DOHH2 (cell line): ENCODE measurements around the gene ATP11A.

ENCODE experiments used
- H3F3A ChIP-seq: fragments of 200-600 bp; sonication (generic), shearing (Covaris generic); 2 replicates; pipeline ENCODE4 v1.6.0; 2016; ENCODE audit warnings: antibody characterized with exemption, mild to moderate bottlenecking; ENCODE audit not compliant: control insufficient read depth, insufficient read depth
- H3K27ac ChIP-seq: fragments of 200-600 bp; sonication (generic); 2 replicates; pipeline ENCODE4 v1.5.1; 2014; ENCODE audit warnings: low read depth, mild to moderate bottlenecking, low read length, moderate library complexity
- H3K27me3 ChIP-seq: fragments of 200-600 bp; sonication (generic); 2 replicates; pipeline ENCODE4 v1.6.1; 2014; ENCODE audit warnings: mild to moderate bottlenecking, low read length, mixed read lengths; ENCODE audit not compliant: control insufficient read depth
- H3K36me3 ChIP-seq: fragments of 200-600 bp; sonication (generic); 2 replicates; pipeline ENCODE4 v1.6.1; 2014; ENCODE audit warnings: mild to moderate bottlenecking, low read length, moderate library complexity, mixed read lengths; ENCODE audit not compliant: control insufficient read depth
- H3K4me1 ChIP-seq: fragments of 200-600 bp; sonication (generic); 2 replicates; pipeline ENCODE4 v1.6.1; 2014; ENCODE audit warnings: mild to moderate bottlenecking, low read length, mixed read lengths; ENCODE audit not compliant: control insufficient read depth
- H3K4me2 ChIP-seq: fragments of 200-600 bp; sonication (generic); 2 replicates; pipeline ENCODE4 v1.6.0; 2014; ENCODE audit warnings: mild to moderate bottlenecking, low read length, moderate library complexity
- H3K4me3 ChIP-seq: fragments of 200-600 bp; sonication (generic); 2 replicates; pipeline ENCODE4 v1.5.1; 2014; ENCODE audit warnings: mild to moderate bottlenecking, low read length, mixed read lengths
- H3K79me2 ChIP-seq: fragments of 200-600 bp; sonication (generic); 2 replicates; pipeline ENCODE4 v1.6.1; 2014; ENCODE audit warnings: mild to moderate bottlenecking, low read length, mixed read lengths; ENCODE audit not compliant: control insufficient read depth
- H3K9me2 ChIP-seq: fragments of 200-600 bp; sonication (generic); replicated peaks from 2 replicates; pipeline ENCODE4 v1.6.1; 2014; ENCODE audit warnings: mild to moderate bottlenecking, low read length, mixed read lengths; ENCODE audit not compliant: control insufficient read depth
- H3K9me3 ChIP-seq: fragments of 200-600 bp; sonication (generic); 2 replicates; pipeline ENCODE4 v1.6.1; 2014; ENCODE audit warnings: antibody characterized with exemption, low read length, mixed read lengths; ENCODE audit not compliant: control insufficient read depth, insufficient read depth
- H4K20me1 ChIP-seq: fragments of 200-600 bp; sonication (generic); 2 replicates; pipeline ENCODE4 v1.6.0; 2014; ENCODE audit warnings: low read depth, mild to moderate bottlenecking, antibody characterized with exemption, low read length, moderate library complexity; ENCODE audit not compliant: control insufficient read depth, insufficient read depth
- CTCF ChIP-seq: fragments of 200-600 bp; sonication (generic); IDR thresholded peaks from one replicate; pipeline ENCODE4 v1.5.1; 2014; ENCODE audit warnings: antibody characterized with exemption, mild to moderate bottlenecking, low read depth, low read length; ENCODE audit not compliant: poor library complexity, severe bottlenecking
- EZH2phosphoT487 ChIP-seq: fragments of 200-600 bp; sonication (generic); IDR thresholded peaks from 2 replicates; pipeline ENCODE4 v1.6.1; 2017; ENCODE audit warnings: borderline replicate concordance, mild to moderate bottlenecking, antibody characterized with exemption, low read length, moderate library complexity, mixed read lengths

Gene ATP11A

GRCh38 chr13:112759827-112760226, 70.0 kb downstream of the ATP11A start:
- Histone ChIP-seq H3K4me3 (no peak overlapping the region), H3F3A (no peaks in the 10 kb centered on the region), H3K9me2 (no peaks in the 10 kb centered on the region), H3K27ac (no peak overlapping the region), H3K79me2 (no peaks in the 10 kb centered on the region), H3K9me3 (no peaks in the 10 kb centered on the region), H3K4me2 (no peak overlapping the region), H3K36me3 (no peaks in the 10 kb centered on the region), H3K27me3 (no peaks in the 10 kb centered on the region), H4K20me1 (no peaks in the 10 kb centered on the region), H3K4me1 (peaks cover 17% of the 10 kb centered on the region)
- TF ChIP-seq CTCF (no peak), EZH2phosphoT487 (no peak)

- peaks cover 17% of the 10 kb centered on the region for H3K4me1 ChIP-seq
- no peaks in the 10 kb centered on the region for H3K79me2 ChIP-seq
- H4K20me1 ChIP-seq = no peaks in the 10 kb centered on the region
- H3K27ac ChIP-seq = no peak overlapping the region
- H3F3A ChIP-seq = no peaks in the 10 kb centered on the region
- no peaks in the 10 kb centered on the region for H3K27me3 ChIP-seq
- TF ChIP-seq EZH2phosphoT487 (no peak), CTCF (no peak)
- no peak overlapping the region for H3K4me2 ChIP-seq
- H3K36me3 ChIP-seq = no peaks in the 10 kb centered on the region
- H3K9me3 ChIP-seq = no peaks in the 10 kb centered on the region
- no peak overlapping the region for H3K4me3 ChIP-seq
- no peaks in the 10 kb centered on the region for H3K9me2 ChIP-seq
Measured at GRCh38 chr13:112760435-112760834, 70.6 kb downstream of the ATP11A start.

DNA sequence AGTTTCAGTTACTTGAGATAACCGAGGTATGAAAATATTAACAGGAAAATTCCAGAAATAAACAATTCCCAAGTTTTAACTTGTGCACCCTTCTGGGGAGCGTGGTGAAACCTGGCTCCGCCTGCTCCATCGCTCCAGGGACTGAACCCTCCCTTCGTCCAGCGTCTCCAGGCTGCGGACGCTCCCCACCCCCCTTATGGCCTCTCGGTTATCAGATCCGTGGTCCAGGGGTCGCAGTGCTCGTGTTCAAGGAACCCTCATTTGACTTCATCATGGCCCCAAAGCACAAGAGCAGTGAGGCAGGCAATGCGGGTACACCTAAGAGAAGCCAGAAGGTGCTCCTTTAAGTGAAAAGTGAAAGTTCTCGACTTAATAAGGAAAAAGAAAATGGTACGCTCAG, 71.1 kb downstream of the ATP11A start:
- Histone ChIP-seq H3K27ac (no peak overlapping the region), H3K4me1 (peaks cover 17% of the 10 kb centered on the region), H4K20me1 (no peaks in the 10 kb centered on the region), H3K4me2 (no peak overlapping the region), H3K9me3 (no peaks in the 10 kb centered on the region), H3K9me2 (no peaks in the 10 kb centered on the region), H3K4me3 (no peak overlapping the region), H3F3A (no peaks in the 10 kb centered on the region), H3K79me2 (no peaks in the 10 kb centered on the region), H3K36me3 (no peaks in the 10 kb centered on the region), H3K27me3 (no peaks in the 10 kb centered on the region)
- TF ChIP-seq EZH2phosphoT487 = no peak
- no peak for TF ChIP-seq CTCF
